ENCODE data around the gene TMEM117.

GRCh38 chr12:44100264-44100663 is 264.4 kb downstream of the TMEM117 start:
- no peak for TF ChIP-seq CTCF (conservative IDR thresholded peaks at IDR 0.05 in 1 of 2, IDR thresholded peaks at IDR 0.05 in 1 of 2; ENCODE audit: extremely low read depth in 1 of 2, insufficient read depth in 1 of 2, low read depth in 1 of 2, low read length in 2 of 2)
- no peak for TF ChIP-seq EZH2 (IDR thresholded peaks at IDR 0.05; ENCODE audit: borderline replicate concordance, low read length)

Measured in mammary epithelial cell (primary cell).